ENCODE measurements around the gene FBXL7. TPM values are rescaled to one million over a fixed set of nuclear protein-coding genes. Genes with fewer than 3 reads are reported as not detected.

FBXL7 gene
- total and polyA plus RNA-seq, 4 donors: 1.9 to 15.5 (median 6.6) TPM

DNA sequence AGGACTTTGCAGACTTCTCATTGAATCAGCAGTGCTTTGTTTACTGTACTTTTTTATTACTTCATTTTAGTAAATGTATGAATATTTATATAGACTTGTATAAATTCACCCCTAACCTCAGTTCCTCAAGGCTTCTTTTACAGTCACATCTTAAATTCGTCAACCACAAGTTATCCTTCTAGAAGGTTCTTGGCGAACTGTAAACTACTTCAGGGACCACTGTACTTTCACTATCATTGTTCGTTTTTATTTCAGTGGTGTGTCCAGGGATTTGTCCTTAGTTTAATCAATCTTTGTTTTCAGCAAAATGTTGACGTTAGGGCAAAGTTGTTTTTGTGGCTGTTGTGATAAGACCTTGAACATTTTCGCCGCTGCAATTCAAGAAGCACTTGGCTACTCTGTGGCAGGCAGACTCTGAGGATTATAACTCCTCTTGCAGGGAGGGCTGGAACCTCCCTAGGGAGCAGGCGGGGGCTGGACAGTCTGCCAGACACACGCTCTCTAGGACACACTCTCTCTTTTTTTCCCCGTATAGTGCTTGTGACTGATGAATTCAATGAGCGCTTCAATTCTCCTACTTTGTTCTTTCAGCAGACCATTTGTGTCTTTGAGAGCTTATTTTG, 252.8 kb downstream of the FBXL7 start:
- TF ChIP-seq, protein P1, sequence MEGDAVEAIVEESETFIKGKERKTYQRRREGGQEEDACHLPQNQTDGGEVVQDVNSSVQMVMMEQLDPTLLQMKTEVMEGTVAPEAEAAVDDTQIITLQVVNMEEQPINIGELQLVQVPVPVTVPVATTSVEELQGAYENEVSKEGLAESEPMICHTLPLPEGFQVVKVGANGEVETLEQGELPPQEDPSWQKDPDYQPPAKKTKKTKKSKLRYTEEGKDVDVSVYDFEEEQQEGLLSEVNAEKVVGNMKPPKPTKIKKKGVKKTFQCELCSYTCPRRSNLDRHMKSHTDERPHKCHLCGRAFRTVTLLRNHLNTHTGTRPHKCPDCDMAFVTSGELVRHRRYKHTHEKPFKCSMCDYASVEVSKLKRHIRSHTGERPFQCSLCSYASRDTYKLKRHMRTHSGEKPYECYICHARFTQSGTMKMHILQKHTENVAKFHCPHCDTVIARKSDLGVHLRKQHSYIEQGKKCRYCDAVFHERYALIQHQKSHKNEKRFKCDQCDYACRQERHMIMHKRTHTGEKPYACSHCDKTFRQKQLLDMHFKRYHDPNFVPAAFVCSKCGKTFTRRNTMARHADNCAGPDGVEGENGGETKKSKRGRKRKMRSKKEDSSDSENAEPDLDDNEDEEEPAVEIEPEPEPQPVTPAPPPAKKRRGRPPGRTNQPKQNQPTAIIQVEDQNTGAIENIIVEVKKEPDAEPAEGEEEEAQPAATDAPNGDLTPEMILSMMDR (IDR thresholded peaks at IDR 0.05; ENCODE audit: control extremely low read depth, extremely low read depth): no peak
- H3K9me3 ChIP-seq (ENCODE audit: control insufficient read depth in 4 of 4, insufficient read depth in 3 of 4, low read length in 3 of 4): peaks cover 0 to 4% (median 0%) of the 10 kb centered on the region in 4 donors
- no peak overlapping the region for H3K27ac ChIP-seq (ENCODE audit: low read depth in 1 of 2, low read length in 1 of 2)
- 44 to 60% methylated on average over 10 of the region's 10 CpGs for WGBS, 2 donors
- no peaks in the 10 kb centered on the region for H3K36me3 ChIP-seq (ENCODE audit: control insufficient read depth in 4 of 4, insufficient read depth in 4 of 4, low read length in 4 of 4)
- DNase-seq: peak; percentile 80 to 87 (median 86)
- H3K4me1 ChIP-seq (ENCODE audit: control insufficient read depth in 5 of 5, insufficient read depth in 5 of 5, low read length in 5 of 5): peaks cover 0 to 14% (median 1%) of the 10 kb centered on the region in 5 donors
- no peak overlapping the region for H3K4me3 ChIP-seq
- no peak for ATAC-seq (ENCODE audit: insufficient read depth, low FRiP score)
- H3K9ac ChIP-seq (ENCODE audit: insufficient read depth in 1 of 2, low read length in 2 of 2): peak overlapping the region in 1 of 2 donors; percentile 50
- no peaks in the 10 kb centered on the region for H3K27me3 ChIP-seq (ENCODE audit: control insufficient read depth in 3 of 3, insufficient read depth in 3 of 3, low read length in 2 of 3)

DNA sequence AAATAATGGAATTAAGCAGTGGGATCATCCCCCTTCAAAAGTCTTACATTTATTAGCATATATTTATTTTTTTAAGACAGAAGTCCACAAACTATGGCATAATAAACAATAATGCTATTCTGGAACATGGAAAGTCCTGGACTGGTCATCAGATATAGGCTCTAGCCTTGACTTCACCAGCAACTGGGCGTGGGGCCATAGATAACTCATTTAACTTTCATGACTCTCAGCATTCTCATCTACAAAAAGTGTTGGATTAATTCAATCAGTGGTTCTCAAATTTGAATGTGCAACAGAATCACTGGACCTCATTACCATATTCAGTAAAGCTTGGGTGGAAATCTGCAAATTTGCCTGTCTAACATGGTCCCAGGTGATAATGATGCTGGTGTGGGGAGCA, 253.8 kb downstream of the FBXL7 start:
- Histone ChIP-seq H3K9me3 (ENCODE audit: control insufficient read depth in 4 of 4, insufficient read depth in 3 of 4, low read length in 3 of 4) (peaks cover 0 to 4% (median 0%) of the 10 kb centered on the region in 4 donors), H3K27ac (ENCODE audit: low read depth in 1 of 2, low read length in 1 of 2) (no peak overlapping the region), H3K9ac (ENCODE audit: insufficient read depth in 1 of 2, low read length in 2 of 2) (no peak overlapping the region), H3K36me3 (ENCODE audit: control insufficient read depth in 4 of 4, insufficient read depth in 4 of 4, low read length in 4 of 4) (no peaks in the 10 kb centered on the region), H3K4me3 (no peak overlapping the region), H3K4me1 (ENCODE audit: control insufficient read depth in 5 of 5, insufficient read depth in 5 of 5, low read length in 5 of 5) (peaks cover 0 to 12% (median 1%) of the 10 kb centered on the region in 5 donors), H3K27me3 (ENCODE audit: control insufficient read depth in 3 of 3, insufficient read depth in 3 of 3, low read length in 2 of 3) (no peaks in the 10 kb centered on the region)
- ATAC-seq (ENCODE audit: insufficient read depth, low FRiP score): no peak
- 84 to 92% methylated on average over 1 of the region's 1 CpG for WGBS, 2 donors
- no peak for DNase-seq
- TF ChIP-seq, protein P1 (IDR thresholded peaks at IDR 0.05; ENCODE audit: control extremely low read depth, extremely low read depth): no peak

- H3K27ac ChIP-seq (ENCODE audit: low read depth in 1 of 2, low read length in 1 of 2): no peak overlapping the region
- H3K9me3 ChIP-seq (ENCODE audit: control insufficient read depth in 4 of 4, insufficient read depth in 3 of 4, low read length in 3 of 4): peaks cover 0 to 4% (median 0%) of the 10 kb centered on the region in 4 donors
- H3K4me3 ChIP-seq: no peak overlapping the region
- no peak overlapping the region for H3K9ac ChIP-seq (ENCODE audit: insufficient read depth in 1 of 2, low read length in 2 of 2)
- peaks cover 0 to 11% (median 0%) of the 10 kb centered on the region in 5 donors for H3K4me1 ChIP-seq (ENCODE audit: control insufficient read depth in 5 of 5, insufficient read depth in 5 of 5, low read length in 5 of 5)
- TF ChIP-seq, protein P1 (IDR thresholded peaks at IDR 0.05; ENCODE audit: control extremely low read depth, extremely low read depth): no peak
- H3K27me3 ChIP-seq (ENCODE audit: control insufficient read depth in 3 of 3, insufficient read depth in 3 of 3, low read length in 2 of 3): no peaks in the 10 kb centered on the region
- no peaks in the 10 kb centered on the region for H3K36me3 ChIP-seq (ENCODE audit: control insufficient read depth in 4 of 4, insufficient read depth in 4 of 4, low read length in 4 of 4)
- peak in 2 of 3 donors; percentile 22 to 43 for DNase-seq
- 44 to 52% methylated on average over 1 of the region's 1 CpG for WGBS, 2 donors
- peak; percentile 44 for ATAC-seq (ENCODE audit: insufficient read depth, low FRiP score)
Observed at GRCh38 chr5:15757103-15757502, 257.1 kb downstream of the FBXL7 start.
